H1 (cell line): Measurements from ENCODE around the gene RFXANK. TPM values are rescaled to one million over a fixed set of nuclear protein-coding genes. Genes with fewer than 3 reads are reported as not detected.

Experiments used
- CTCF ChIA-PET: fragments of 300-600 bp; sonication (Branson Sonifier 250); formaldehyde crosslinking; loops from one replicate; lab custom pipeline; 2021; ENCODE audit not compliant: partially characterized antibody; lab: Charles Lee
- POLR2A ChIA-PET: fragments of 300-600 bp; sonication (Branson Sonifier 250); formaldehyde crosslinking; loops from one replicate; lab custom pipeline; 2021; ENCODE audit warnings: inconsistent platforms; ENCODE audit not compliant: partially characterized antibody; lab: Charles Lee
- DNase-seq, 2 experiments: peaks; one replicate each; pipeline versions ENCODE4 v3.0.0 to v3.0.0-alpha.2; 2010 to 2022; ENCODE audit warnings: low spot score in 2 of 2, low read depth in 1 of 2, mixed read lengths in 1 of 2
- FAIRE-seq: peaks from 2 replicates; lab custom pipeline; 2011; peaks lifted over from hg19 to GRCh38; lab: Jason Lieb, UNC
- H2AFZ ChIP-seq: 2 replicates; pipeline ENCODE4 v1.8.1; 2012; ENCODE audit warnings: low read length, inconsistent platforms
- H2AK5ac ChIP-seq: 2 replicates; pipeline ENCODE4 v1.6.1; 2013; ENCODE audit warnings: low read depth, low read length
- H2BK120ac ChIP-seq: replicated peaks from 2 replicates; pipeline ENCODE3; 2013; ENCODE audit warnings: low read depth, low read length, inconsistent platforms
- H2BK12ac ChIP-seq: 2 replicates; pipeline ENCODE4 v1.6.1; 2013; ENCODE audit warnings: low read depth, low read length
- H2BK15ac ChIP-seq: 2 replicates; pipeline ENCODE4 v1.6.1; 2013; ENCODE audit warnings: low read length
- H2BK20ac ChIP-seq: 2 replicates; pipeline ENCODE4 v1.6.1; 2013; ENCODE audit warnings: low read length
- H2BK5ac ChIP-seq: 2 replicates; pipeline ENCODE4 v1.6.1; 2013; ENCODE audit warnings: low read depth, low read length
- H3K14ac ChIP-seq: 2 replicates; pipeline ENCODE4 v1.6.1; 2013; ENCODE audit warnings: inconsistent platforms; ENCODE audit not compliant: insufficient read length
- H3K18ac ChIP-seq: 2 replicates; pipeline ENCODE4 v1.6.1; 2013; ENCODE audit warnings: low read length; ENCODE audit errors: extremely low read depth
- H3K23ac ChIP-seq: 2 replicates; pipeline ENCODE4 v1.6.1; 2013; ENCODE audit warnings: inconsistent platforms; ENCODE audit not compliant: insufficient read length
- H3K23me2 ChIP-seq: 2 replicates; pipeline ENCODE4 v1.6.1; 2013; ENCODE audit warnings: low read depth, low read length
- H3K27ac ChIP-seq: 2 replicates; pipeline ENCODE4 v1.6.1; 2011; ENCODE audit warnings: low read depth, low read length, inconsistent platforms
- H3K27me3 ChIP-seq, 4 experiments: replicated peaks in 1 of 4; 1 replicate in 1 of 4; 2 replicates in 3 of 4; pipeline versions ENCODE4 v1.6.1 to v1.8.1; 2011 to 2013; ENCODE audit warnings: low read length in 3 of 4, mild to moderate bottlenecking in 3 of 4, inconsistent platforms in 2 of 4, mixed read lengths in 2 of 4, moderate library complexity in 1 of 4; ENCODE audit not compliant: control insufficient read depth in 3 of 4, insufficient read depth in 3 of 4; ENCODE audit errors: extremely low read depth in 1 of 4
- H3K36me3 ChIP-seq, 4 experiments: 2 replicates each; pipeline versions ENCODE4 v1.6.1 to v1.8.1; 2011 to 2013; ENCODE audit warnings: mild to moderate bottlenecking in 4 of 4, low read length in 3 of 4, moderate library complexity in 2 of 4, control low read depth in 1 of 4, inconsistent platforms in 1 of 4; ENCODE audit not compliant: insufficient read depth in 4 of 4, control insufficient read depth in 2 of 4
- H3K4ac ChIP-seq: replicated peaks from 2 replicates; pipeline ENCODE3; 2013; ENCODE audit warnings: low read length, low read depth, mixed read lengths, inconsistent platforms; ENCODE audit not compliant: insufficient read length
- H3K4me1 ChIP-seq, 4 experiments: replicated peaks in 1 of 4; 1 replicate in 1 of 4; 2 replicates in 3 of 4; pipeline versions ENCODE4 v1.6.1 to v1.8.1; 2011 to 2013; ENCODE audit warnings: low read length in 3 of 4, inconsistent platforms in 2 of 4, mixed read lengths in 1 of 4; ENCODE audit not compliant: insufficient read depth in 4 of 4, control insufficient read depth in 3 of 4
- H3K4me2 ChIP-seq, 2 experiments: 2 replicates each; pipeline versions ENCODE4 v1.6.1 to v1.8.1; 2011 to 2013; ENCODE audit warnings: low read depth in 2 of 2, low read length in 2 of 2, control low read depth in 1 of 2, inconsistent platforms in 1 of 2, mild to moderate bottlenecking in 1 of 2; ENCODE audit not compliant: insufficient read depth in 1 of 2
- H3K4me3 ChIP-seq, 4 experiments: fragments of 200-600, 300-600 bp in 1 of 4; sonication (generic), shearing (Covaris generic), sonication (Bioruptor Twin) in 1 of 4; 2 replicates each; pipeline versions ENCODE4 v1.5.1 to v1.8.1; 2011 to 2016; ENCODE audit warnings: low read length in 4 of 4, low read depth in 3 of 4, control low read depth in 2 of 4, inconsistent platforms in 2 of 4, mild to moderate bottlenecking in 2 of 4, mixed read lengths in 1 of 4, moderate library complexity in 1 of 4; ENCODE audit not compliant: insufficient read depth in 2 of 4; ENCODE audit errors: extremely low read depth in 1 of 4
- H3K56ac ChIP-seq: replicated peaks from 2 replicates; pipeline ENCODE3; 2013; ENCODE audit warnings: low read depth, mild to moderate bottlenecking, mixed read lengths, low read length, inconsistent platforms; ENCODE audit not compliant: insufficient read length
- H3K79me1 ChIP-seq: 2 replicates; pipeline ENCODE4 v1.6.1; 2013; ENCODE audit warnings: low read depth, low read length, control low read depth
- H3K79me2 ChIP-seq, 2 experiments: 2 replicates each; pipeline versions ENCODE4 v1.6.1 to v1.8.1; 2012 to 2013; ENCODE audit warnings: low read length in 2 of 2, mild to moderate bottlenecking in 2 of 2, inconsistent platforms in 1 of 2; ENCODE audit not compliant: insufficient read depth in 2 of 2, control insufficient read depth in 1 of 2
- H3K9ac ChIP-seq, 4 experiments: replicated peaks in 1 of 4; 1 replicate in 1 of 4; 2 replicates in 3 of 4; pipeline versions ENCODE4 v1.6.1 to v1.8.1; 2011 to 2013; ENCODE audit warnings: low read depth in 3 of 4, low read length in 3 of 4, control low read depth in 2 of 4, mild to moderate bottlenecking in 2 of 4, moderate library complexity in 2 of 4, inconsistent platforms in 1 of 4; ENCODE audit errors: extremely low read depth in 1 of 4
- H3K9me3 ChIP-seq, 2 experiments: 2 replicates each; pipeline versions ENCODE4 v1.6.1 to v1.8.1; 2012 to 2013; ENCODE audit warnings: mild to moderate bottlenecking in 2 of 2, moderate library complexity in 2 of 2, control low read depth in 1 of 2, inconsistent platforms in 1 of 2, low read depth in 1 of 2, low read length in 1 of 2, mixed read lengths in 1 of 2; ENCODE audit not compliant: insufficient read depth in 2 of 2
- H4K20me1 ChIP-seq, 2 experiments: replicated peaks in 1 of 2; 2 replicates each; pipeline versions ENCODE3 to v1.8.1; 2011 to 2013; ENCODE audit warnings: inconsistent platforms in 2 of 2, low read length in 2 of 2, mild to moderate bottlenecking in 1 of 2; ENCODE audit not compliant: insufficient read depth in 2 of 2, control insufficient read depth in 1 of 2
- H4K5ac ChIP-seq: 2 replicates; pipeline ENCODE4 v1.6.1; 2013; ENCODE audit warnings: low read length, low read depth, mixed read lengths, inconsistent platforms; ENCODE audit not compliant: insufficient read length
- H4K8ac ChIP-seq: 2 replicates; pipeline ENCODE4 v1.8.0; 2013; ENCODE audit warnings: mild to moderate bottlenecking, moderate library complexity, low read length, inconsistent platforms; ENCODE audit not compliant: insufficient read depth; ENCODE audit errors: extremely low read depth
- H4K91ac ChIP-seq: replicated peaks from 2 replicates; pipeline ENCODE3; 2013; ENCODE audit warnings: low read length, mixed read lengths, inconsistent platforms; ENCODE audit not compliant: insufficient read length
- ASH2L ChIP-seq: fragments of 200-600, 300-600 bp; sonication (generic); IDR thresholded peaks from one replicate; pipeline ENCODE4 v1.7.1; 2017; ENCODE audit warnings: low read length
- BCL11A ChIP-seq, 2 experiments: IDR thresholded peaks; one replicate each; pipeline ENCODE4 v1.6.1; 2011; ENCODE audit warnings: low read depth in 2 of 2, low read length in 2 of 2, mild to moderate bottlenecking in 2 of 2
- CREB1 ChIP-seq: IDR thresholded peaks from 2 replicates; pipeline ENCODE4 v1.6.1; 2012; ENCODE audit warnings: inconsistent platforms
- CTCF ChIP-seq, 3 experiments: IDR thresholded peaks; 1 replicate in 2 of 3; 2 replicates in 1 of 3; pipeline versions ENCODE4 v1.5.1 to v1.6.1; 2011; ENCODE audit warnings: low read length in 3 of 3, mild to moderate bottlenecking in 3 of 3, inconsistent platforms in 2 of 3, low read depth in 1 of 3, moderate library complexity in 1 of 3; ENCODE audit not compliant: insufficient read depth in 1 of 3; ENCODE audit errors: control extremely low read depth in 1 of 3
- EGR1 ChIP-seq: IDR thresholded peaks from 2 replicates; pipeline ENCODE4 v1.6.1; 2011; ENCODE audit warnings: low read depth, low read length, borderline replicate concordance
- GTF2F1 ChIP-seq: IDR thresholded peaks from 2 replicates; pipeline ENCODE4 v1.6.1; 2012; ENCODE audit warnings: low read depth, low read length, improper control_type of control experiment, borderline replicate concordance
- HDAC6 ChIP-seq: IDR thresholded peaks from one replicate; pipeline ENCODE4 v1.7.1; 2012; ENCODE audit warnings: low read depth, mild to moderate bottlenecking, inconsistent platforms, low read length, moderate library complexity
- JUN ChIP-seq: IDR thresholded peaks from 2 replicates; pipeline ENCODE4 v1.6.1; 2011; ENCODE audit warnings: low read depth, mild to moderate bottlenecking, improper control_type of control experiment, low read length
- SIN3A ChIP-seq, 2 experiments: IDR thresholded peaks in 1 of 2; conservative IDR thresholded peaks in 1 of 2; 2 replicates each; pipeline ENCODE4 v1.6.1; 2011 to 2012; ENCODE audit warnings: low read length in 2 of 2, improper control_type of control experiment in 1 of 2, low read depth in 1 of 2, mild to moderate bottlenecking in 1 of 2
- SUZ12 ChIP-seq: fragments of 200-600 bp; sonication (generic); IDR thresholded peaks from 2 replicates; pipeline ENCODE4 v1.6.1; 2012; ENCODE audit warnings: mild to moderate bottlenecking, inconsistent platforms, low read length, moderate library complexity, mixed read lengths
- YY1 ChIP-seq: IDR thresholded peaks from 2 replicates; pipeline ENCODE4 v1.6.1; 2011; ENCODE audit warnings: low read depth, mild to moderate bottlenecking, low read length
- whole genome bisulfite sequencing, 2 experiments: shearing (Covaris generic) in 1 of 2; methylation state at CpG; one replicate each; pipeline versions ENCODE4 v1.1.6 to v1.1.7; 2013 to 2015; ENCODE audit warnings: low lambda C conversion rate in 2 of 2, mixed read lengths in 2 of 2, inconsistent platforms in 1 of 2, low coverage in 1 of 2, missing lambda C conversion rate in 1 of 2; ENCODE audit not compliant: insufficient replicate concordance in 2 of 2, insufficient coverage in 1 of 2, insufficient read length in 1 of 2; ENCODE audit errors: extremely low coverage in 1 of 2, missing lambda C conversion rate in 1 of 2; 5-methylcytosine and 5-hydroxymethylcytosine counted together
- polyA plus RNA-seq, 7 experiments: library from polyadenylated mRNA; depleted of rRNA in 3 of 7; stranded (reverse) in 5 of 7; unstranded in 2 of 7; fragments of >200 nt in 5 of 7; fragments of 200-250 nt in 2 of 7; gene quantifications; 1 replicate in 5 of 7; 2 replicates in 1 of 7; 4 replicates in 1 of 7; pipeline versions ENCODE4 v1.2.1 to v1.2.3, GENCODE V29; 2011 to 2013; ENCODE audit warnings: missing spikeins in 2 of 7, mixed read lengths in 2 of 7
- total RNA-seq: library from RNA; stranded (reverse); fragmentation: NEBNext Ultra II Directional; extraction: Animal tissue kit (Norgen Biotek cat#: 25700); gene quantifications from 2 replicates; pipeline ENCODE4 v1.2.1, GENCODE V29; 2021
- TF ChIP-seq, protein P1 (sequence below): IDR thresholded peaks from 2 replicates; pipeline ENCODE4 v1.6.1; 2012; ENCODE audit warnings: inconsistent platforms

The RFXANK gene
- total and polyA plus RNA-seq, 2 of the 8 experiments (the other 6 are each of a cell fraction or from before 2014, with no cell fraction given) = 72.9 to 87.5 TPM

DNA sequence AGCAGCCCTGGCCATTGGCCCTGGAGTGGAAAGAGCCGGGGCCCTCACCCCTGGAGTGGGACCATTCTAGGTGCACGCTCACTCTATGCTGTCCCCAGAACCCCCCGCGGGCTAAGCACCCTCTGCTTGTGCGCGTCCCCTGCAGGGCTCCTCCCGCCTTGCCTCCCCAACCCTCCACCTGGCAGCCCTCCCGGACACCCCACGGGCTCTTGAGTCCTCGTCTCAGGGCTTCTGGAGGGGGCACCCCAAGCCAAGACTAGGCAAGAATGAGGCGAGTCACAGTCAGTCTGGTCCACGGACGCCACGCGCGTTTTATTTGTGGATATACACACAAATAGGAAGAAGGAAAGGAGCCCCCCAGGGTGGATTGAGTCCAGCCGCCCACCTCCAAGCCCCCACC lies 46.8 kb upstream of the RFXANK start:
- Histone ChIP-seq H2AK5ac (no peak overlapping the region), H2BK15ac (no peak overlapping the region), H3K56ac (no peak overlapping the region), H3K18ac (no peak overlapping the region), H3K4me1 (peaks cover 0 to 2% (median under 1%) of the 10 kb centered on the region in 4 experiments; a peak in 2 of 7 replicates), H3K27me3 (no peaks in the 10 kb centered on the region; a peak in 1 of 7 replicates), H4K20me1 (no peaks in the 10 kb centered on the region), H4K91ac (no peak overlapping the region), H3K9me3 (no peaks in the 10 kb centered on the region), H3K79me2 (no peaks in the 10 kb centered on the region), H3K36me3 (no peaks in the 10 kb centered on the region), H3K23me2 (no peaks in the 10 kb centered on the region), H3K4ac (no peak overlapping the region), H4K5ac (no peak overlapping the region), H3K14ac (no peak overlapping the region), H2BK5ac (no peak overlapping the region), H3K23ac (no peak overlapping the region), H2AFZ (no peak overlapping the region), H3K27ac (no peak overlapping the region), H2BK120ac (no peak overlapping the region), H2BK20ac (no peak overlapping the region), H4K8ac (no peak overlapping the region), H3K4me3 (no peak overlapping the region), H2BK12ac (no peak overlapping the region), H3K9ac (no peak overlapping the region), H3K79me1 (no peaks in the 10 kb centered on the region), H3K4me2 (no peak overlapping the region)
- 89% methylated on average over 13 of the region's 17 CpGs; no CpG with 5 or more reads in 1 of the 2 experiments for WGBS, 2 experiments
- no peak for FAIRE-seq
- DNase-seq = no peak
- POLR2A ChIA-PET = interaction anchor here (0.7 to 5.7 kb wide), 3 partner anchors 14 to 32 kb away, joined by 3 to 33 read pairs (median 19); no protein-coding TSS in a partner anchor
- CTCF ChIA-PET = interaction anchor here (0.7 to 4.7 kb wide), 22 partner anchors 9 to 345 kb away, joined by 3 to 85 read pairs (median 4); partner anchors contain the start of gene NR2C2AP
- TF ChIP-seq CREB1 (no peak), HDAC6 (no peak), ASH2L (no peak), EGR1 (no peak), YY1 (no peak), GTF2F1 (no peak), JUN (no peak), BCL11A (IDR thresholded peaks at IDR 0.05; ENCODE audit: low read depth in 2 of 2, low read length in 2 of 2) (no peak), CTCF (IDR thresholded peaks at IDR 0.05; ENCODE audit: control extremely low read depth in 1 of 3, insufficient read depth in 1 of 3, low read depth in 1 of 3, low read length in 3 of 3) (no peak), SIN3A (conservative IDR thresholded peaks at IDR 0.05 in 1 of 2, IDR thresholded peaks at IDR 0.05 in 1 of 2; ENCODE audit: low read depth in 1 of 2, low read length in 2 of 2) (no peak), SUZ12 (no peak)
- TF ChIP-seq, protein P1, sequence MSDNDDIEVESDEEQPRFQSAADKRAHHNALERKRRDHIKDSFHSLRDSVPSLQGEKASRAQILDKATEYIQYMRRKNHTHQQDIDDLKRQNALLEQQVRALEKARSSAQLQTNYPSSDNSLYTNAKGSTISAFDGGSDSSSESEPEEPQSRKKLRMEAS = no peak
